ENCODE results near the gene USE1.

DNA sequence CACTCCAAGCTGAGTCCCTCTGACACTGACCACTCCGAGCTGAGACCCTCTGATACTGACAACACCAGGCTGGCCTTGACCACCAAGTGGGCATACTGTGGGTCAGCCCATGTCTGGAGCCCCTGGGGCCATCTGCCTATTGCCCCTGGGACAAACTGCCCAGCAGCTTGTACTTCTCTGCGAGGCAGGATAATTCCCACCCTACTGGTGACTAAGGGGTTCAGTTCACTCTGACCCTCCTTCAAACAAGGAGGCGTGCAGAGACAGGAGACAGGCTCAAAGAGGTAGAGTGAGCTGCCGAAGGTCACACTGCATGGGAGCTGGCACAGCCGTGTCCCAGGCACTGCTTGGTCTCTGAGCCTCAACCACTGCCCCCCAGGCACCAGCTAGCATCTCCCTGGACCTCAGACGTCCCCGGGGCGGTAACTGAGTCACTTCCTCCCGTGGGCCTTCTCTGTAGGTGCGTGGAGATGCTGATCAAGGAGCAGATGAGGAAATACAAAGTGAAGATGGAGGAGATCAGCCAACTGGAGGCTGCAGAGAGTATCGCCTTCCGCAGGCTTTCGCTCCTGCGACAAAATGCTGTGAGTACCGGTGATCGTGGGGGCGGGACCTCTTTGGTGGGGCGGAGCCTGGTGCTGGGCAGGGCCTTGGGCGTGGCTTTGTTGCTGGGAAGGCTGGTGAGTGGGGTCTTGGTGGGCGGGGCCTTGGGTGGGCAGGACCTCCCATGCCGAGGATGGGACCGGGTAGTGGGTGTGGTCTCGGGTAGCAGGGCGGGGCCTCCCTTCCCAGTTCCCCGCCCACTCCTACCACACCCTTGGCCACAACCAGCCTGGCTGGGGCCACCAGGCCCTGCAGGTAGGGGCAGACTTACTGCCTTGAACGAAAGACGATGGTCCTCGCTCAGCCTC is 5.8 kb upstream of the USE1 start:
- TF ChIP-seq, protein P1, sequence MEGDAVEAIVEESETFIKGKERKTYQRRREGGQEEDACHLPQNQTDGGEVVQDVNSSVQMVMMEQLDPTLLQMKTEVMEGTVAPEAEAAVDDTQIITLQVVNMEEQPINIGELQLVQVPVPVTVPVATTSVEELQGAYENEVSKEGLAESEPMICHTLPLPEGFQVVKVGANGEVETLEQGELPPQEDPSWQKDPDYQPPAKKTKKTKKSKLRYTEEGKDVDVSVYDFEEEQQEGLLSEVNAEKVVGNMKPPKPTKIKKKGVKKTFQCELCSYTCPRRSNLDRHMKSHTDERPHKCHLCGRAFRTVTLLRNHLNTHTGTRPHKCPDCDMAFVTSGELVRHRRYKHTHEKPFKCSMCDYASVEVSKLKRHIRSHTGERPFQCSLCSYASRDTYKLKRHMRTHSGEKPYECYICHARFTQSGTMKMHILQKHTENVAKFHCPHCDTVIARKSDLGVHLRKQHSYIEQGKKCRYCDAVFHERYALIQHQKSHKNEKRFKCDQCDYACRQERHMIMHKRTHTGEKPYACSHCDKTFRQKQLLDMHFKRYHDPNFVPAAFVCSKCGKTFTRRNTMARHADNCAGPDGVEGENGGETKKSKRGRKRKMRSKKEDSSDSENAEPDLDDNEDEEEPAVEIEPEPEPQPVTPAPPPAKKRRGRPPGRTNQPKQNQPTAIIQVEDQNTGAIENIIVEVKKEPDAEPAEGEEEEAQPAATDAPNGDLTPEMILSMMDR (IDR thresholded peaks at IDR 0.05): no peak
- no peak for TF ChIP-seq POLR2A (IDR thresholded peaks at IDR 0.05)

Measured in prostate gland (tissue), 2 donors.